ENCODE measurements around the gene GLS2. TPM values are rescaled to one million over a fixed set of nuclear protein-coding genes. Genes with fewer than 3 reads are reported as not detected.

Gene GLS2
- total RNA-seq, 1 donor from 2014 or later, result 2.2 TPM

DNA sequence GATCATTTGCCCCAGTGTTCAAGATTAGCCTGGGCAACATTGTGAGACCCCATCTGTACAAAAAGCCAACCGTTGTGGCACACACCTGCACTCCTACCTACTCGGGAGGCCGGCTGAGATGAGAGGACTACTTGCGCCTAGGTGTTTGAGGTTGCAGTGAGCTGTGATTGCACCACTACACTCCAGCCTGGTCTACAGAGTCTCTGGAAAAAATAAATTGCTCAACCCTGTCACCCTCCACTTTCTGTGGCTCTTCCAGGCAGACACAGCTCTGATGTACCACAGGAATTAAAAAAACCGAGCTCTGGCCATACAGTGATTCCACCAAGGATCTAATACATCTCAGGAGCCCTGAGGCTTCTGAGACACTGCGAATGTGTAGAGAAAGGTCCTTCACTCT lies 53.1 kb downstream of the GLS2 start:
- Mint-ChIP-seq H3K4me1 (peaks cover 11% of the 10 kb centered on the region), H3K36me3 (peaks cover 7% of the 10 kb centered on the region), H3K9me3 (no peaks in the 10 kb centered on the region), H3K4me3 (no peak overlapping the region), H3K27ac (no peak overlapping the region), H3K27me3 (ENCODE audit: low read depth) (no peaks in the 10 kb centered on the region)
- TF ChIP-seq, protein P1, sequence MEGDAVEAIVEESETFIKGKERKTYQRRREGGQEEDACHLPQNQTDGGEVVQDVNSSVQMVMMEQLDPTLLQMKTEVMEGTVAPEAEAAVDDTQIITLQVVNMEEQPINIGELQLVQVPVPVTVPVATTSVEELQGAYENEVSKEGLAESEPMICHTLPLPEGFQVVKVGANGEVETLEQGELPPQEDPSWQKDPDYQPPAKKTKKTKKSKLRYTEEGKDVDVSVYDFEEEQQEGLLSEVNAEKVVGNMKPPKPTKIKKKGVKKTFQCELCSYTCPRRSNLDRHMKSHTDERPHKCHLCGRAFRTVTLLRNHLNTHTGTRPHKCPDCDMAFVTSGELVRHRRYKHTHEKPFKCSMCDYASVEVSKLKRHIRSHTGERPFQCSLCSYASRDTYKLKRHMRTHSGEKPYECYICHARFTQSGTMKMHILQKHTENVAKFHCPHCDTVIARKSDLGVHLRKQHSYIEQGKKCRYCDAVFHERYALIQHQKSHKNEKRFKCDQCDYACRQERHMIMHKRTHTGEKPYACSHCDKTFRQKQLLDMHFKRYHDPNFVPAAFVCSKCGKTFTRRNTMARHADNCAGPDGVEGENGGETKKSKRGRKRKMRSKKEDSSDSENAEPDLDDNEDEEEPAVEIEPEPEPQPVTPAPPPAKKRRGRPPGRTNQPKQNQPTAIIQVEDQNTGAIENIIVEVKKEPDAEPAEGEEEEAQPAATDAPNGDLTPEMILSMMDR (IDR thresholded peaks at IDR 0.05; ENCODE audit: unreplicated experiment), result no peak
- DNase-seq (ENCODE audit: low spot score in 2 of 2, unreplicated experiment in 2 of 2), result no peak

DNA sequence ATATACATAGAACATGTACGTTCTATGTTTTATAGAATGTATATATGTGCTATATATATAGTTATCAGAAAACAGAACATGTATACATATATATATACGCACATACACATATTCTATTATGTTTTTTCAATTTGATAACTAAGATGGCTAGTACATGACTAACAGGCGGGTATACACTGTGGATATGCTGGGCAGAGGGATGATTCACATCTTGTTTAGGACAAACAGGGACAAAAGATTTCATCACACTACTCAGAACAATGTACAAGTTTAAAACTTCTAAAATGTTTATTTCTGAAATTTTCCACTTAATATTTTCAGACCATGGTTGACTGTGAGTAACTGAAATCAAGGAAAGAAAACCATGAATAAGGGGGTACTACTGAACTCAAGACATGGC lies 56.1 kb downstream of the GLS2 start:
- no peak overlapping the region for H3K4me3 Mint-ChIP-seq
- H3K4me1 Mint-ChIP-seq, result no peaks in the 10 kb centered on the region
- H3K9me3 Mint-ChIP-seq, result no peaks in the 10 kb centered on the region
- H3K27ac Mint-ChIP-seq, result no peak overlapping the region
- TF ChIP-seq, protein P1 (IDR thresholded peaks at IDR 0.05; ENCODE audit: unreplicated experiment), result no peak
- DNase-seq (ENCODE audit: low spot score in 2 of 2, unreplicated experiment in 2 of 2), result no peak
- peaks cover 17% of the 10 kb centered on the region for H3K36me3 Mint-ChIP-seq
- no peaks in the 10 kb centered on the region for H3K27me3 Mint-ChIP-seq (ENCODE audit: low read depth)

DNA sequence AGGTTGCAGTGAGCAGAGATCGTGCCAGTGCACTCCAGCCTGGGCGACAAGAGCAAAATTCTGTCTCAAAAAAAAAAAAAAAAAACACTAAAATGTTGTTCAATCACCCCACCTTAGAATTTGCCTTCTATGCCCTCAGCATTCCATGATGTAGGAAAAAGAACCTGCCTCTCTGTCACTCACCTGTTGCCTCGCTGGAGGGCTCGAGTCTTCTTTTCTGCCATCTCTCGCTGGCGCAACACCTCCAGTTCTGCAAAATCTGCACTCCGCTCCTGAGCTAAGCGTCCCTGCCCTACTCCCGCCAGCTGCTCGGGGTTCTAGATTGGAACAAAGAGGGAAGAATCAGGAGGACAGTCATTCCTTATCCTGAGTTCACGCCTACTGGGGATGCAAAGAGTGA lies 56.7 kb downstream of the GLS2 start:
- Mint-ChIP-seq H3K36me3 (peaks cover 17% of the 10 kb centered on the region), H3K27ac (no peak overlapping the region), H3K9me3 (no peaks in the 10 kb centered on the region), H3K27me3 (ENCODE audit: low read depth) (no peaks in the 10 kb centered on the region), H3K4me3 (no peak overlapping the region), H3K4me1 (no peaks in the 10 kb centered on the region)
- no peak for DNase-seq (ENCODE audit: low spot score in 2 of 2, unreplicated experiment in 2 of 2)
- TF ChIP-seq, protein P1 (IDR thresholded peaks at IDR 0.05; ENCODE audit: unreplicated experiment), result no peak

DNA sequence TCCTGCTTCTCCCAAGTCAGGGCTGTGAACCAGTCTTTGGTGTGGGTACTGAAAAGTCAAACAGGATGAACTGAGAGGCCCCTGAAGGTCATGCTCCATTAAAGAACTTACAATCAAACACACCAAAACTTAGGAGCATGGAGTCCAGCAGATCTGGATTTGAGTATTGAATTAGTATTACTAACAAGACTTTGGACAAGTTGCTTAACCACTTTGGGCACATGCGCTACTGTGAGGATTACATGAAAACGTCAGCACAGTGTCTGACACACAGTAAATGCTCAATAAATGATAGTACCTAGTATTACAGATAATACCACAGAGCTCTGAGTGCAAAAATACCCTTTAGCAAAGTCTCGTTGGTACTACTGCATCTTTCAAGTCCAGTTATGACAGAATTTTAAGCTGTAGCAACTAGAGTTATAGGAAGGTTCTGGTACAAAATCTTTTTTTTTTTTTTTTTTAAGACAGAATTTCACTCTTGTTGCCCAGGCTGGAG lies 62.0 kb downstream of the GLS2 start:
- H3K4me1 Mint-ChIP-seq, result no peaks in the 10 kb centered on the region
- H3K36me3 Mint-ChIP-seq, result peaks cover 20% of the 10 kb centered on the region
- no peak overlapping the region for H3K27ac Mint-ChIP-seq
- DNase-seq (ENCODE audit: low spot score in 2 of 2, unreplicated experiment in 2 of 2), result no peak
- H3K9me3 Mint-ChIP-seq, result no peaks in the 10 kb centered on the region
- H3K4me3 Mint-ChIP-seq, result no peak overlapping the region
- TF ChIP-seq, protein P1 (IDR thresholded peaks at IDR 0.05; ENCODE audit: unreplicated experiment), result no peak
- no peaks in the 10 kb centered on the region for H3K27me3 Mint-ChIP-seq (ENCODE audit: low read depth)

DNA sequence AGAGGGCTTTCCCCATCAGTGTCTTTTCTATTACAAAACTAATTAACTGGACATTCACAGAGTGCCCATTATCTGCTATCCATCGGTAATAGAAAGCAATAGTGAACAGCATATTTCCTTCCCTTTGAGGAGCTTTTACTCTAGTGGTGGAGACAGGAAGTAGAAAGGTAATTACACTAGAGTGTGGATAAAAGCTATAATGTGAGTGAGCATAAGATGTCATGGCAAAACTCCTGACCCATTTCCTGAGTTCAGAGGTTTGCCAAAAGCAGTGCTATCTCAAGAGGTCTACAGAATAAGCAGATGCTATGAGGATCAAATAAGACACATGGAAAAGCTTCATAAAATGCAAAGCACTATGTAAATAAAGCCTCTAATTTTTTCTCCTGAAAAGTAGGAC lies 62.8 kb downstream of the GLS2 start:
- no peak for DNase-seq (ENCODE audit: low spot score in 2 of 2, unreplicated experiment in 2 of 2)
- Mint-ChIP-seq H3K9me3 (no peaks in the 10 kb centered on the region), H3K36me3 (peaks cover 23% of the 10 kb centered on the region), H3K4me3 (no peak overlapping the region), H3K27ac (no peak overlapping the region), H3K27me3 (ENCODE audit: low read depth) (no peaks in the 10 kb centered on the region), H3K4me1 (no peaks in the 10 kb centered on the region)
- TF ChIP-seq, protein P1 (IDR thresholded peaks at IDR 0.05; ENCODE audit: unreplicated experiment), result no peak

Other genes with a start within 250 kb of the GLS2 start
- gene ANKRD52, start 229.8 kb downstream of the GLS2 start, total RNA-seq, result 60.7 to 63.2 TPM (median 63.1 TPM) in 3 replicates
- gene COQ10A, start 221.2 kb downstream of the GLS2 start, total RNA-seq, result 11.0 to 15.3 TPM (median 12.5 TPM) in 3 replicates
- gene CS, start 187.8 kb downstream of the GLS2 start, total RNA-seq, result 167 to 195 TPM (median 194 TPM) in 3 replicates
- gene CNPY2, start 172.2 kb downstream of the GLS2 start, total RNA-seq, result 164 to 174 TPM (median 171 TPM) in 3 replicates
- 60.9 to 76.8 TPM (median 66.4 TPM) in 3 replicates for gene PAN2, start 154.2 kb downstream of the GLS2 start, total RNA-seq
- 0.51 to 0.76 TPM (median 0.72 TPM) in 3 replicates for gene IL23A, start 149.3 kb downstream of the GLS2 start, total RNA-seq
- gene STAT2, start 128.1 kb downstream of the GLS2 start, total RNA-seq, result 178 to 188 TPM (median 180 TPM) in 3 replicates
- gene APOF, start 125.3 kb downstream of the GLS2 start, total RNA-seq, result not detected in 3 replicates
- 26.3 to 27.9 TPM (median 27.6 TPM) in 3 replicates for gene TIMELESS, start 38.7 kb downstream of the GLS2 start, total RNA-seq
- not detected in 3 replicates for gene MIP, start 33.5 kb downstream of the GLS2 start, total RNA-seq
- 5.7 to 6.0 TPM (median 5.7 TPM) in 3 replicates for gene SPRYD4, start 19.6 kb downstream of the GLS2 start, total RNA-seq
- gene RBMS2, start 33.7 kb upstream of the GLS2 start, total RNA-seq, result 78.0 to 89.3 TPM (median 84.3 TPM) in 3 replicates
- 99.4 to 107 TPM (median 105 TPM) in 3 replicates for gene BAZ2A, start 142.2 kb upstream of the GLS2 start, total RNA-seq
- 361 to 391 TPM (median 387 TPM) in 3 replicates for gene ATP5F1B, start 157.8 kb upstream of the GLS2 start, total RNA-seq
- gene PTGES3, start 200.1 kb upstream of the GLS2 start, total RNA-seq, result 155 to 161 TPM (median 157 TPM) in 3 replicates
- 919 to 987 TPM (median 980 TPM) in 3 replicates for gene NACA, start 237.1 kb upstream of the GLS2 start, total RNA-seq